SHP77 treated with DMSO at 0.1 percent for 48 hours (cell line): ENCODE data around the gene SLC9B2.

ENCODE experiments used
- DNase-seq: peaks from one replicate; lab custom pipeline; 2025; lab: John Stamatoyannopoulos, UW

The SLC9B2 gene, protein sequence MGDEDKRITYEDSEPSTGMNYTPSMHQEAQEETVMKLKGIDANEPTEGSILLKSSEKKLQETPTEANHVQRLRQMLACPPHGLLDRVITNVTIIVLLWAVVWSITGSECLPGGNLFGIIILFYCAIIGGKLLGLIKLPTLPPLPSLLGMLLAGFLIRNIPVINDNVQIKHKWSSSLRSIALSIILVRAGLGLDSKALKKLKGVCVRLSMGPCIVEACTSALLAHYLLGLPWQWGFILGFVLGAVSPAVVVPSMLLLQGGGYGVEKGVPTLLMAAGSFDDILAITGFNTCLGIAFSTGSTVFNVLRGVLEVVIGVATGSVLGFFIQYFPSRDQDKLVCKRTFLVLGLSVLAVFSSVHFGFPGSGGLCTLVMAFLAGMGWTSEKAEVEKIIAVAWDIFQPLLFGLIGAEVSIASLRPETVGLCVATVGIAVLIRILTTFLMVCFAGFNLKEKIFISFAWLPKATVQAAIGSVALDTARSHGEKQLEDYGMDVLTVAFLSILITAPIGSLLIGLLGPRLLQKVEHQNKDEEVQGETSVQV

DNA sequence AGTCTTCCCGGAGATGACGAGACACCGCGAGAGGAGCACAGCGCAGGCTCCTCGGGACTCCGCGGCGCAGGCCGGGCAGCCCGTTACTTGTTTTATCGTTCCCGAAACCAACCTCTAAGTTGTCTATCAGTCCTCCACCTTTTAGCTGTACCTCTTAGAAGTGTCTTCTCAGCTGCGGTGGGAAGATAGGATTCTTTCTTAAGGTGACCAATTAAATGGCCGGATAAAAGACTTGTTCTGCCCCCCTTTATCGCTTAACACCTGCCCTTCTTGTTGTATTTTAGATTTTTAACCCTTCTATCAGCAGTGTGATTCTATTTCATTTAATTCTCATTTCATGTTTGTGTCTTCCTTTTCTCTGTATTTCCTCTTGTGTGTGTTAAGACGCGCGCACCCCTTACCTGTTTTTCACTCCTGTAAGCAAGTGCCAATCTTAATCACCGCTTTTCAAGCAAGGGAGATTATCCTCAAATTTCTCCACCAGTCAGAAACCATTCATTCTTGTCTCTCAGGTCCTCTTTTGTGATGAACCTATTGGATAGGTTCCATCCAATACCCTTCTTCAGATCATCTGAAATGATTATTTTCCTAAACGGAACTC lies at the start of gene SLC9B2:
SLC9B2 (minus strand) TSS at position 15 of the 601 bp plus-strand sequence. CDS start 9,211 bp downstream, outside the sequence.
- no peak for DNase-seq

DNA sequence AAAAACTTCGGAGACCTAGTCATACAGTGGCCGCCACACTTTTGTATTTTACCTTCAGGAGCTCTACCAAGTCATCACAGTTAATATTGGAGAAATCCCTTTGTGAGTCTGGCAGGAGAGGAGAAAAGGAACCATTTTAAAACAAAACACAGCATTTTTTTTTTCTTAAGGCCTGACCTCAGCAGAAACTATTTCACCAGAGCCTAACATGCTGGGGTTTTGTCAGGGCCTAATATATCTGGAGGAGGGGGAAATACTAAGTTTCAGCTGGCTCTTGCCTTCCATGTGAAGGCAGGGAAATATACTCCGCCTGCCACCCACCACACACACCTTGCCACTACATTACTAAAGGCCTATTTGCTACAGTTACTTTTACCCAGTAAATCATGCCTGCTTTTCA lies 49.6 kb upstream of the SLC9B2 start:
- DNase-seq: no peak

DNA sequence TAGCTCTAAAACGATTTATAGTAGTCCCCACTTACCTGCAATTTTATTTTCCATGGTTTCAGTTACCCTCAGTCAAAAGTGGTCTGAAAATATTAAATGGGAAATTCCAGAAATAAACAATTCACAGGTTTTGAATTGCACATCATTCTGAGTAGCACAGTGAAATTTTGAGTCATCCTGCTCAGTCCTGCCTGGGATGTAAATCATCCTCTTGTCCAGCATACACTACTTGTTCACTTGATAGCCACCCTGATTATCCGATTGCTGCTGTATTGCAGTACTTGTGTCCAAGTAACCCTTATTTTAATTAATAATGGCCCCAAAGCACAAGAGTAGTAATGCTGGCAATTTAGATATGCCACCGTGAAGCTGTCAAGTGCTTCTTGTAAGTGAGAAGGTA lies 46.6 kb upstream of the SLC9B2 start:
- DNase-seq: no peak

DNA sequence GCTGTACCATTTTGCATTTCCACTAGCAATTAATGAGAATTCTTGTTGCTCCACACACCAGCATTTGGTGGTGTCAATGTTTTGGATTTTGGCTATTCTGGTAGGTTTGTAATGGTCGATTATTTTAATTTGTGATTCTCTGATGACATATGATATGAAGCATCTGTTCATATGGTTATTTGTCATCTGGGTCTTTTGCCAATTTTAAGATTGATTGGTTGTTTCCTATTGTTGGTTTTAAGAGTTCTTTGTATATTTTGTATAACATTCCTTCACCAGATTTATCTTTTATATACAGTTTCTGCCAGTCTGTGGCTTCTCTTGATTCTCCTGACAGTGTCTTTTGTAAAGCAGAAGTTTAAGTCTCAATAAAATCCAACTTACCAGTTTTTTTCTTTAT lies 41.6 kb upstream of the SLC9B2 start:
- no peak for DNase-seq

DNA sequence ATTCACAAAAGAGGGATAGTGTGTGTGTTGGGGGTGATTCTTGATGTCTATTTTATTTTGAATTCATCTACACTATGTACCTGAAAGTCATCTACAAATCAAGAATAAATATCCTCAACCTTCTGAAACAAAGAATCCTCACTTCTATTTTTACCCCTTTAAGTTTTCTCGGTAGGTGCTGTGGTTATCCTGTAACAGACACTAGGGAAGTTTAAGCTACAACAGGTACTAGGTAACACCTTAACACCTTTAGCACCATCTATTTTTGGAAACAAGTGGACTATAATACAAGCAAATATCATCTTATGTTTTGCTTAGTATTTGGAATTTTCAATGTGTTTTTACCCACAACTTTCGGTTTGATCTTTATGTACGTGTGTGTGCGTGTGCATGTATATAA lies 35.0 kb upstream of the SLC9B2 start:
- DNase-seq: no peak

DNA sequence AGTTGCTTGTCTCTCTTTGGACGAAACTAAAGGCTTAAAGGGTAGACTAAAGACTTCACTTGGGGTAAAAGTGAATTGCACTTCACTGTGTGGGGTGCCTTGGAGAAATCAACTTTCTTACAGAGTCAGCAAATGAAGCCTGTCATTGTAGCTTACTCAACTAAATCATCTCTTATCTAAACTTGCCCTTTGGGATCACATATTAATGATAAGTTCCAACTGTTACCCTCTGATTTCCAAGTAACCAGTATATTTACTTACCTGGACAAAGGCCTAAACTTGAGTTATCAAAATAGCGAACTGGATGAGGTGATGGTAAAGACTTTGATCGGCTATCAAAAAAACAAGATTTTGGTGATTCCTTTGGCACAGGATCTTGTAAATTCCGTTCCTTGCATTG lies 32.0 kb upstream of the SLC9B2 start:
- no peak for DNase-seq

DNA sequence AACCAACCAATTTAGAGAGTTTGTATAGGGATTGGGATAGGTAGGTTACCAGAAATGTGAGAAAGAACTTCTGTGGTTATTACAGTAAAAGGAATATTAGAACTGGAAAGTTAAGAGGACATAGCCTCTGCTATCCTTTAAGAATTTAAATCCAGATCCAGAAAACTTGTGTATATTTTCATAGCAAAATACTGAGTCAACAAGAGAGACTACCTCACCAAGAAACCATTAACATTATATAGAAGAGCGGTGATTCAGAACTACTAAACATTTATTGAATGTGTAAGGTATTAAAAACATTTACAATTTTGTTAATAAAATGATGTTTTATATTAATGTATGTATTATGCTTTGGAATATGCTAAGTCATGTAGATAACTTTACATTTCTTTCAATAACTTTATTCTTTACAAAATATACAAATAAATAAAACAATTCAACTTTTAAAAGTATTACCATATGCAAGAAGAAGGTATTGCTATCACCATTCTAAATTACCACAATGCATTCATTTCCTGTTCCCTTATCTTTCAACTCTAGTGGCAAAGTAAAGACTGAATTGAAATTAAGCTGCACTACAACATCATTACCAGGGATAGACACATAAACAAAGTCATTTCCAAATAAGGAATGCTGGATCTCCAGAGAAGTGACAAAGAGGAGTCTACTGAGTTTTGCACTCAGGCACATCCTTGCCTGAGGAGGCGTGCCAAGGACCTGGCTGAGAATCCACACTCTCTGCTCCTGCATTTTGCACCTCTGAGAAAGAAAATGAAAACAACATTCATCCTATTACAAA lies 29.2 kb upstream of the SLC9B2 start:
- DNase-seq: no peak

DNA sequence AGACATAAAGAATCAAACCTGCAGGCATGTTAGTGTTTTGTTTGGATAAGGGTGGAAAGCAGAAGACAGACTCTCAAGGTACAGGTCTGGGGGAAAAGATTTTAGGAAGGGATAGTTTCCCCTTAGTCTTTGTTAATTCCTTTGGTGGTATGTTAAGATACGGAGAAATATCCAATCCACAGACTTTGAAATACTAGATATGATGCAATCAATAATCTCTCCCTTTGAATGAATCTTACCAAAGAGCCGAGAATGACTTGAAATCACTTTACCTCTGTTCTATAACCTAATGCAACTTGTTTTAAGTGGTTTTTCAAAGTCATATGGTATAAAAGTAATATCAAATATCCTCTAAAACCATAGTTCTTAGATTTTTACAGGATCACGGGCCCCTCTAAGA lies 28.3 kb upstream of the SLC9B2 start:
- no peak for DNase-seq

DNA sequence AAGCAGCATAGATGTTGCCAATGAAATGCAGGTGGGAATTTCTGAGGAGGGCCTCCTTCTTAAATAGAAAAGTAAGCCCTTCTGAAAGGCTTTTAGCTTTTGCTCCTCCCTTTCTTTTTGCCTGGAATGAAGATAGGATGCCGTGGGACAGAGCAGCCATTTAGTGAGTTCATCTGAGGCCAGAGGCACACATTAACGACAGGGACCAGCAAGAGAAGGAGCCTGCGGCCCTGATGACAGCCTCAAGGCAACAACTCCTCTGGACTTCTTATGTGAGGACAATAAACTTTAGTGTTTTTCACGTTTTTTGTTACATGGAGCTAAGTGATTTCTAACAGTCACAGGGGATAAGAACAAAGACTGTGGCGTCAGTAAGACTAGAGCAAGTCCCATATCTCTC lies 24.1 kb upstream of the SLC9B2 start:
- no peak for DNase-seq

DNA sequence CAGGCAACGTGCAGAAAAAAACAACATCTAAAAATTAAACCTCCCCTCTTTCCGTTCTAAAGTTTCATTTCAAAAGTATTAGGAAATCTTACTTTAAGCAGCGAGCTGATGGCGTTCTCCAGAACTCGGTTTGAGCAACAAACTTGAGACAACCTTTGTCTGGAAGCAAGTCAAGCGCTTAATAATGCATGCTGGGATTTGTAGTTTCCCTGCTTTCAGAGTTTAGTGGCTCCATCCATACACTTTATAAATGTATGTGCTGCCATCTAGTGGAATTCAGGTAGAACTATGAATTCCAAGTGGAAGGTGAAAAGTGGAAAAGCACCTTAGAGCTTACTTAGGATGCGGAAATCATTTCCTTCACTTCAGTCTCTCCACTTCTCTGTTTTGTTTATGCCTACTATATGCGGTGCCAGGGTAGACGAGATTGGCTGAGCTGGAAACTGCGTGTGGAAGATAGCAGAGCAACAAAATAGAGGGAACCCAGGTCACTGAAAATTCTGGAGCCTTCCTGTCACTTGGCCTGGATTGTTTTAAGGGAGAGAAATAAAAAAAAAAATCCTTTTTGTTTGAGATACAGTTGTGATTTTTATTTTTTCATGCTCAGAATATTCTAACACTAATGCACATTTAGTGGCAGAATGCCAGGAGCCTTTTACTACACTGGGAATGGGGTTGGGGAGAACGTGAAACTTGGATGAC lies 23.3 kb upstream of the SLC9B2 start, which contains the start of gene BDH2:
BDH2 (minus strand) TSS at position 144 of the 702 bp plus-strand sequence. CDS start 3,580 bp downstream, outside the sequence.
- DNase-seq: peak; percentile 16

DNA sequence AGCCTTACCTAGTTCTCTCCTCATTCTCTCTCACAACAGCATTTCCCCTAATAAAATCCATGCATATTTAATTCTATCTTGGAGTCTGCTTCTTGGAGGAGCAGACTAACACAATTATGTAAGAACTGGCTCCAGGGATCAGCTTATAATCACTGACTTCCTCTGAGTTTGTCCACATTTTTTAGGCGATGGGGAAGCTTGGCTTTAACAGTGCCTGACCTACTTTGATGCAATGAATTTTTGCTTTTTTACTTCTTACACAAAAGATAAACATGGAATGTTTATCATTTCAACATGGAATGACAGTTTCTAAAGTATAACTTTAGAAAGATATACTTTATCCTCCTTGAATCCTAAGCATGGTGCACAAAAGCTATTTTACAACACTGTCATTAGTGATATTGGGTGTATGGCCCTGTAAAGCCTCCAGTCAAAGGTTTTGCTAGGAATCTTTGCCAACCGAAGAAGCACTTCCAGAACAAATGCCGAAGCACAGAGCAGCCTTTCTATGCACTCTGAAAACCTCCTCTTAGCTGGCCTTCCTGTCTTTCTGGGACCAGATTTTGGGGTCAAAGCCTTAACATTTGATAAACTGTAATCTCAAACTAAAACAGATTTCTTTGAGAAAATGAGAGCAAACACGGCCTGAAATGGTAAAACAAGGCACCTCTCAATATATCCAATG lies 22.3 kb upstream of the SLC9B2 start:
- DNase-seq: no peak

DNA sequence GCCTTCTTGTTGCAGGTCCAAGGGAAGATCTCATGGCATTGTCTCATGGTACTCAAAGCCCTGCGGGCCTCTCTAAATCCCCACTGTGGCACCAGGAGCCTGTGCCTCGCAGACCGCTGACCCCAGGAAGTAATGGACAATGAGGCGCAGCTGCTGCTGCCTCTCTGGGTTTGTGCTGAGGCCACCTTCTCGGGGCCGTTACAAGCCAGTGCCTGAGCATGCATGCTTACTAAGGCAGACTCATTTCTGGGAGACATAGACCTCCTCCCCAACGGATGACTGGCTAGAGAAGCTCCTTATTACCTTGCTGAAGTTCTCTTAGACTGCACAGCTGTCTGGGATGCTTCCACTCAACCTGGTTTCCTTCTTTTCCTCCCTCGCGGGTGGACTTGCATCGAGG lies 21.8 kb upstream of the SLC9B2 start:
- DNase-seq: no peak

DNA sequence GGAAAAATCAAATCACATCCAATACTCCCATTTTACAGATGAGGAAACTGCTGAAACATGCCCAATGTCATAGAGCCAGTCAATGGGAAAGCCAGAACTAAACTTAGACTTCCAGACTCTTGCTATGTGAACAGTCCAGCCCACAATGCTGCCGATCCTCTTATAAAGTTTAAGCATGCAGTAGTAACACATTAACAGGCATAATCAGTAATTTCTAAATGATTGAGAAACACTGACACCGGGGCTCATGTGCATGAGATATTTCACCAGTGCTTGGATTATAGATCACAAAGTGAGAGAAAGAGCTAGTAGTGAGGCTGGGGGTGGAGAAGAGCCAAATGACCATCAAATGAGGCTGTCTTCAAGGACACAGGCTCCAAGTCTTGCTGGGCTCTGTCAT lies 20.6 kb upstream of the SLC9B2 start:
- DNase-seq: no peak

DNA sequence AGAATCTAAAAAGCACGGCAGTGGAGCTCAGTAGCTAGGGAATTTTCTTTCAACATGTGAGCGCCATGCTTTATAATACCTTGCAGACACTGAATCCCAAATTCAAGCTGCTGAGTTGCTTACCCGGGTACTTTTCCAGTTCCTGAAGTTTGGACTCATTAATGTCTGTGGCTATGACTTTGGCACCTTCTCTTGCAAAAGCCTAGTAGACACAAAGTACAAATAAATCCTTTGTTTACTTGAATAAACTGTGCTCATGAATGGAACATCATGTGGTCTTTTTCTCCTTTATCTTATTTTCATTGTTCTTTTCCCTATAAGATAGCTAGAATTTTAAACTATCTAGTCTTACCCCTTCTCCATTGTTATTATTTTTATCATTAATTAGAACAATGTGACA lies 18.5 kb upstream of the SLC9B2 start:
- DNase-seq: no peak

DNA sequence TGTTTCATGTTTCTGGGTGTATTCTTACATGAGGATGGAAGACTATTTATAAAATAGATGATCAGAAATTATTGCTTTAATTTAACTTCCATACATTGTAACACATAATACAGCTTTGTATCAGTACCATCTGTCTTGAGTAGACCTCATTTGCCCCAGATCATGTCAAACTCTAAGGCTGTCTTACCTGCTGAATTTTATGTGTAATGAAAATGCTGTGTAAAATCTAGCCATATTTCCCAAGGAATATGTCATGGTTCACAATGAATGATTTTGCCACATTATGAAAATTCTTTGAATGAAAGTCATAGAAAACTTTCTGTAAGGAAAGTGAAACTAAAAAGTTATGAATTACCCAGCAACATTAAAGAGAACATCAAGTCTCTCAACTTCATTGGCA lies 15.7 kb upstream of the SLC9B2 start:
- DNase-seq: no peak

DNA sequence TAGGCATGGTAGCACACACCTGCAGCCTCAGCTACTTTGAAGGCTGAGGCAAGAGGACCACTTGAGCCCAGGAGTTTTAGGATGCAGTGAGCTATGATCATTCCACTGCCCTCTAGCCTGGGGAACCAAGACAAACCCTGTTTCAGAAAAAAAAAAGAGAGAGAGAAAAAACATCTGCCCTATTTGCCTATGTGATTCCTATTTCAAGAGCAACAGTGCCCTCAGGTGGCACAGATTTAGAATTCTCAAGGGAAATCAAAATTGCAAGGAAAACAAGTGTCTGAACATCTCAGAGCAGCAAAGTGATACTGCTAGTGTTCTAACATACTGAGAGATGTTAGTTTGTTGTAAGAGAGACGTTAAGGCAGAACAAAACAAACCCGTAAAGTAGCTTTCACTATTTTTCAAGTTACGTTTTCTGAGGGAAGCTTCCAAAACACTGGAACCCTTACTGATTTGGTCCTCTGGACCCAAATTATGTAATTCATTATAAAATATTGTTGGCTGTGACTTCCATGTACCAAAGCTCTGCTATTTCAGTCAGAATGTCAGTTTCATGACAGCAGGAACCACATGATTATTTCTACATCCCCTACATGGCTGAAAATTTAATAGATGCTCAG lies 15.2 kb upstream of the SLC9B2 start:
- no peak for DNase-seq

DNA sequence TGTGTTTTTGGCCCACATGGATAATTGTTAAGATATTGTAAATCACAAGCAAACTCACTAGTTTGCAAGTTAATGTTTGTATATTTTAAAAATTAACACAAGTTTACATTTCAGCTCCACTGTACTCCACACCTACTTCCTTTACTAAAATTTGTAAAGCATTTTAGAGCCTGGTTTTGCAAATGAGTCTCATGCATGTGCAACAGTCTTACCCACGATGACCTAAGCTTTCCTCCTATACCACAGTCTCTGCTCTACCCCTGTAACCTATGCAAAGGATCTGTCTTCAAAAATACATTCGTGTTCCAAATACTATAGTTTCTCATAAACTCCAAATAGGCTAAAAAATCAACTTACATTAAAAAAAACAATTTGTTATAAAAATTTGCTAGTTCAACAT lies 12.9 kb upstream of the SLC9B2 start:
- no peak for DNase-seq

DNA sequence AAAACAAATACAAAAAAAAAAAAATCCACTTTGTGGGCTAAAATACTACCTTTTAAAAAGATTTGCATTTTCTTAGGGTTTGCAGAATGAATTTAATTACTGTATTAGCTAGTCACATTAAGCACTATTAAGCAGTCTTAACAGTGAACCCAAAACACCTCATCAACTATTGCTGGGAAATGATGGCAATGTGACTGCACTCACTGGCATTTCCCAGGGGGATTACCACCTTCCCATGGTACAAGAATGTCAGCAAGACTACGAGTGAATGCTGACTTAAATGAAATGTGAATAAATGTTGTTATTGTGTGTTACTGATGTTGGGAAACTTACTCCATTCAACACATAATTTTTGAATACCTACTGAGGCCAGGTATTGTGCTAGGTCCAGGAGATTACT lies 10.0 kb upstream of the SLC9B2 start:
- DNase-seq: no peak

DNA sequence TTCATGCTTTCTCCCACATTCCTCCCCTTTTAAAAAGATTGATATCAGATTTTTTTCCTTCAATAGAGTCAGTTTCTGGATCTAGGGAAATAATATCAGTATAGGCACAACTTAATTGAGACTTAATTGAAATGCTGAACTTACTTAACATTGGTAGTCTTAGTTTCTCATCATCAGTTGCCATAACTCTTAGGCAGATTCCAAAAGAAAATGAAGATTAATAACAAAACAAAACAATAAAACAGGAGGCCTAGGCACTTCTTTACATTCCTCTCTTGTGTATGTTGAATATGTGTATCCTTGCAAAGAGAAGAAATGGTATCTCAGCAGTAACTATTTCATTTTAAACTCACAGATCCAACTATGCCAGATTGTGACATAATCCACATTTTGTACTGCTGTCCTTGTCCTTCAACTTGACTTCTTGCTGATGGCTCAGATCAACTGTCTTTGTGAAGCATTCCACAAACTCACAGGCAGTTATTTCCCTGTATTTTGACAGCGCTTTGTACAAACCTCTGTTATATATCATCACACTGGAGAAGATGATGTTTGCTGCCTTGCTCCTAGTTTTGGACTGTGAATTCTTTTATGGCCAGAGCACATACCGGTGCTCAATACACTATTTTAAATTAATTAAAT lies 9.1 kb upstream of the SLC9B2 start:
- no peak for DNase-seq

DNA sequence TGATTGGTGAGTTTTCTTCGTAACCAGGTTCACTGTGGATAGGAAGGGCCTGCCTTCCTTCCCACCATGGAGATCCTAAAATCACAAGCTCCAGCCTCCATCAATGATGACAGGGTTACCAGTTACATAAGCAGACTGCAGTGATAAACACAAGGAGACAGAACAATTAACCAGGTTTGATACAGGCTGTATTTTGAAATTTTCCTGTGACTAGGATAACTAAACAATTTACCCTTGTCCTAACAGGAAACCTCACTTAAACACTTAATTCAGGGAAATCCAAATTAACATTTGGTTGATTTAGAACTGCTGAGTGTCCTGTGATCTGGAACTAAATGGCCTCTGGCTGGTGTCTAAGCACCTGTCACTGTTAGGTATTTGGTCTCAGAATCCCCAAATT lies 3.1 kb upstream of the SLC9B2 start:
- no peak for DNase-seq
